Liver (tissue), 9 donors: ENCODE results near the gene TNFRSF13B. TPM values are rescaled to one million over a fixed set of nuclear protein-coding genes. Genes with fewer than 3 reads are reported as not detected.

Source experiments
- DNase-seq: peaks from one replicate; pipeline ENCODE4 v3.0.0-alpha.2; 2017; ENCODE audit warnings: low spot score
- H3K27ac ChIP-seq, 2 donors: one replicate each; pipeline ENCODE4 v1.7.0; 2013; ENCODE audit warnings: inconsistent platforms in 2 of 2, low read length in 2 of 2, control low read depth in 1 of 2, low read depth in 1 of 2, mild to moderate bottlenecking in 1 of 2
- H3K27me3 ChIP-seq, 4 donors: one replicate each; pipeline versions ENCODE4 v1.6.1 to v1.7.0; 2013; ENCODE audit warnings: low read length in 3 of 4, inconsistent platforms in 1 of 4, mild to moderate bottlenecking in 1 of 4, moderate library complexity in 1 of 4; ENCODE audit not compliant: control insufficient read depth in 4 of 4, insufficient read depth in 4 of 4
- H3K36me3 ChIP-seq, 4 donors: one replicate each; pipeline versions ENCODE4 v1.6.1 to v1.7.0; 2013; ENCODE audit warnings: low read length in 3 of 4, mild to moderate bottlenecking in 3 of 4, low read depth in 1 of 4, moderate library complexity in 1 of 4; ENCODE audit not compliant: control insufficient read depth in 4 of 4, insufficient read depth in 3 of 4
- H3K4me1 ChIP-seq, 4 donors: one replicate each; pipeline versions ENCODE4 v1.6.1 to v1.7.0; 2013; ENCODE audit warnings: low read length in 3 of 4, mild to moderate bottlenecking in 3 of 4, moderate library complexity in 1 of 4; ENCODE audit not compliant: control insufficient read depth in 4 of 4, insufficient read depth in 4 of 4
- H3K4me3 ChIP-seq, 3 donors: one replicate each; pipeline versions ENCODE4 v1.6.1 to v1.7.0; 2013; ENCODE audit warnings: low read length in 3 of 3, control low read depth in 1 of 3, low read depth in 1 of 3, mild to moderate bottlenecking in 1 of 3
- H3K9ac ChIP-seq, 2 donors: one replicate each; pipeline ENCODE4 v1.7.0; 2013; ENCODE audit warnings: low read length in 2 of 2, mild to moderate bottlenecking in 2 of 2, moderate library complexity in 2 of 2, control low read depth in 1 of 2, low read depth in 1 of 2
- H3K9me3 ChIP-seq, 4 donors: one replicate each; pipeline versions ENCODE4 v1.6.1 to v1.7.0; 2013; ENCODE audit warnings: low read length in 3 of 4; ENCODE audit not compliant: control insufficient read depth in 4 of 4
- ATF3 ChIP-seq: IDR thresholded peaks from 2 replicates; pipeline ENCODE4 v1.6.1; 2016; ENCODE audit warnings: antibody characterized with exemption
- CTCF ChIP-seq: fragments of 150-350 bp; IDR thresholded peaks from 2 replicates; pipeline ENCODE4 v1.5.1; 2017; ENCODE audit warnings: improper control_type of control experiment, low read depth, low read length; ENCODE audit not compliant: missing input control
- EGR1 ChIP-seq, 2 donors: IDR thresholded peaks; 2 replicates each; pipeline ENCODE4 v1.6.1; 2016 to 2018; ENCODE audit warnings: antibody characterized with exemption in 2 of 2, low read depth in 2 of 2
- FOXA1 ChIP-seq: IDR thresholded peaks from 2 replicates; pipeline ENCODE4 v1.6.1; 2016; ENCODE audit warnings: antibody characterized with exemption
- GABPA ChIP-seq, 2 donors: IDR thresholded peaks in 1 of 2; conservative IDR thresholded peaks in 1 of 2; 2 replicates each; pipeline ENCODE4 v1.6.1; 2016; ENCODE audit warnings: antibody characterized with exemption in 2 of 2, mild to moderate bottlenecking in 1 of 2, moderate library complexity in 1 of 2
- HNF4A ChIP-seq, 2 donors: conservative IDR thresholded peaks; 2 replicates each; pipeline ENCODE4 v1.6.1; 2016; ENCODE audit warnings: antibody characterized with exemption in 2 of 2, mild to moderate bottlenecking in 2 of 2
- HNF4G ChIP-seq: IDR thresholded peaks from 2 replicates; pipeline ENCODE4 v1.6.1; 2016; ENCODE audit warnings: antibody characterized with exemption
- JUND ChIP-seq, 2 donors: IDR thresholded peaks; 2 replicates each; pipeline ENCODE4 v1.6.1; 2016; ENCODE audit warnings: antibody characterized with exemption in 2 of 2
- NR2F2 ChIP-seq: IDR thresholded peaks from 2 replicates; pipeline ENCODE4 v1.6.1; 2016; ENCODE audit warnings: antibody characterized with exemption
- RAD21 ChIP-seq, 2 donors: IDR thresholded peaks; 2 replicates each; pipeline ENCODE4 v1.6.1; 2016; ENCODE audit warnings: antibody characterized with exemption in 2 of 2, mild to moderate bottlenecking in 2 of 2
- RXRA ChIP-seq, 2 donors: IDR thresholded peaks; 2 replicates each; pipeline ENCODE4 v1.6.1; 2017 to 2018; ENCODE audit warnings: antibody characterized with exemption in 2 of 2, mild to moderate bottlenecking in 1 of 2
- TAF1 ChIP-seq: conservative IDR thresholded peaks from 2 replicates; pipeline ENCODE4 v1.6.1; 2016; ENCODE audit warnings: antibody characterized with exemption, mild to moderate bottlenecking
- YY1 ChIP-seq: IDR thresholded peaks from 2 replicates; pipeline ENCODE4 v1.6.1; 2016; ENCODE audit warnings: antibody characterized with exemption, mild to moderate bottlenecking
- ZBTB33 ChIP-seq: IDR thresholded peaks from 2 replicates; pipeline ENCODE4 v1.6.1; 2016; ENCODE audit warnings: antibody characterized with exemption
- WGBS: extraction: QIAGEN DNeasy Blood & Tissue Kit; methylation state at CpG from one replicate; pipeline ENCODE4 v1.1.7; 2013; 5-methylcytosine and 5-hydroxymethylcytosine counted together
- polyA plus RNA-seq, 2 donors: library from polyadenylated mRNA; stranded (reverse) in 1 of 2; unstranded in 1 of 2; fragments of 200-250 nt in 1 of 2; fragments of >200 nt in 1 of 2; fragmentation: Nextera tagmentation in 1 of 2; extraction: Ambion mirVana in 1 of 2; gene quantifications; one replicate each; pipeline versions ENCODE4 v1.2.1 to v1.2.3, GENCODE V29; 2013 to 2015
- total RNA-seq, 2 donors: library from RNA; depleted of rRNA; stranded (reverse); fragments of >200 nt; gene quantifications; one replicate each; pipeline ENCODE4 v1.2.3, GENCODE V29; 2014
- donor health status: healthy.
- donor health status: healthy.
- donor health status: healthy.
- donor health status: healthy.
- donor health status: healthy.

Gene TNFRSF13B
- total and polyA plus RNA-seq, 4 donors, result 0.17 to 0.26 TPM; not detected in 2

GRCh38 chr17:16976725-16977550 lies 5.0 kb upstream of the TNFRSF13B start (continued):
- TF ChIP-seq ATF3, result no peak
- TF ChIP-seq NR2F2, result no peak
- no peak for TF ChIP-seq HNF4A (conservative IDR thresholded peaks at IDR 0.05)
- TF ChIP-seq ZBTB33, result no peak
- no peak for TF ChIP-seq RXRA (IDR thresholded peaks at IDR 0.05)
- no peak for TF ChIP-seq EGR1 (IDR thresholded peaks at IDR 0.05; ENCODE audit: low read depth in 2 of 2)
- no peak for TF ChIP-seq CTCF

- Histone ChIP-seq H3K9ac (no peak overlapping the region), H3K27me3 (peaks cover 0 to 5% (median 0%) of the 10 kb centered on the region in 4 donors), H3K4me1 (no peaks in the 10 kb centered on the region), H3K27ac (no peak overlapping the region), H3K9me3 (no peaks in the 10 kb centered on the region), H3K36me3 (no peaks in the 10 kb centered on the region), H3K4me3 (no peak overlapping the region)
- no peak for TF ChIP-seq CTCF
- no peak for TF ChIP-seq FOXA1
- no peak for TF ChIP-seq JUND (IDR thresholded peaks at IDR 0.05)
- TF ChIP-seq ZBTB33, result no peak
- no peak for TF ChIP-seq TAF1
- no peak for TF ChIP-seq YY1
- TF ChIP-seq RAD21 (IDR thresholded peaks at IDR 0.05), result no peak
- no peak for TF ChIP-seq GABPA (IDR thresholded peaks at IDR 0.05 in 1 of 2, conservative IDR thresholded peaks at IDR 0.05 in 1 of 2)
- TF ChIP-seq HNF4G, result no peak
- no peak for TF ChIP-seq RXRA (IDR thresholded peaks at IDR 0.05)
- no peak for TF ChIP-seq ATF3
- 86% methylated on average over 10 of the region's 10 CpGs for WGBS
- DNase-seq, result peak; percentile 20
Observed at GRCh38 chr17:16975744-16976625, 4.1 kb upstream of the TNFRSF13B start.
